GM12801 (cell line): ENCODE measurements around the gene IYD.

Experiments used
- TF ChIP-seq, protein P1 (sequence below): IDR thresholded peaks from one replicate; pipeline ENCODE4 v1.5.1; 2011; ENCODE audit warnings: control low read depth; ENCODE audit not compliant: insufficient read length; ENCODE audit errors: extremely low read depth

The IYD gene

DNA sequence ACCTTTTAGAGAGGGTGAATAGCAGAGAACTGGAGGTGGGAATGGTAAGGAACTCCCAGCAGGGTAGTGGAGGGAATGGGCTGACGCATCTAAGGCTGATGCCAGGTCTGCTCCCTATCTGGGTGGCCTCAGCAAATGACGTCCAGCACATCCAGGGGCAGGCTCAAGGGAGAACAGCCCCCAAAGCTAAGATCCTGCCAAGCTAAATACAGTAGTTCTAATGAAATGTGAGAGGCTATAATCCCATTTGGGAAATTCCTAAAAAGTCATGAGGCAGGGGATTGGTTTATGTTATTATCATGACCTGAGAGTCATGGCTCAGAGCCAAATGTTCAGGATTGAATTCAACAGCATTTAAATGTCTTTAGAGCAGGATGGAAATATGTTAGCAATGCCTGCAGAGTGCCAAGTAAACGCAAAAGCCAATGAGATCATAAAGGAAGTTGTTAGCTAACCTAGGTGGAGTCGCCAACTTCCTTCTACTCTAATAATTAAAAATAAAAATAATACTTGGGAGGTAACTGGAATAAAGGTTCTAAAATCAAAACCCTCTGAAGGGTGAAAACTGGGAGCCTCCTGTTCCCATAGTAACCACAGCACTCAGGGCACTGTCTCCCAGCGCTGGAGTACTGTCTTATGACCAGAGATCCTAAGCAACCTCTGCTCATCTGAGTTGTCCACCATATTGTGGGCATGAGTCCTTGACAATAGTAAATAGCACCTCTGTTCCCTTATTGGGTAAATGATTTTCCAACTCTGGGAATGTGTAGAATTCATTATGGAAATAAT lies 34.8 kb downstream of the IYD start:
- TF ChIP-seq, protein P1, sequence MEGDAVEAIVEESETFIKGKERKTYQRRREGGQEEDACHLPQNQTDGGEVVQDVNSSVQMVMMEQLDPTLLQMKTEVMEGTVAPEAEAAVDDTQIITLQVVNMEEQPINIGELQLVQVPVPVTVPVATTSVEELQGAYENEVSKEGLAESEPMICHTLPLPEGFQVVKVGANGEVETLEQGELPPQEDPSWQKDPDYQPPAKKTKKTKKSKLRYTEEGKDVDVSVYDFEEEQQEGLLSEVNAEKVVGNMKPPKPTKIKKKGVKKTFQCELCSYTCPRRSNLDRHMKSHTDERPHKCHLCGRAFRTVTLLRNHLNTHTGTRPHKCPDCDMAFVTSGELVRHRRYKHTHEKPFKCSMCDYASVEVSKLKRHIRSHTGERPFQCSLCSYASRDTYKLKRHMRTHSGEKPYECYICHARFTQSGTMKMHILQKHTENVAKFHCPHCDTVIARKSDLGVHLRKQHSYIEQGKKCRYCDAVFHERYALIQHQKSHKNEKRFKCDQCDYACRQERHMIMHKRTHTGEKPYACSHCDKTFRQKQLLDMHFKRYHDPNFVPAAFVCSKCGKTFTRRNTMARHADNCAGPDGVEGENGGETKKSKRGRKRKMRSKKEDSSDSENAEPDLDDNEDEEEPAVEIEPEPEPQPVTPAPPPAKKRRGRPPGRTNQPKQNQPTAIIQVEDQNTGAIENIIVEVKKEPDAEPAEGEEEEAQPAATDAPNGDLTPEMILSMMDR, result no peak

DNA sequence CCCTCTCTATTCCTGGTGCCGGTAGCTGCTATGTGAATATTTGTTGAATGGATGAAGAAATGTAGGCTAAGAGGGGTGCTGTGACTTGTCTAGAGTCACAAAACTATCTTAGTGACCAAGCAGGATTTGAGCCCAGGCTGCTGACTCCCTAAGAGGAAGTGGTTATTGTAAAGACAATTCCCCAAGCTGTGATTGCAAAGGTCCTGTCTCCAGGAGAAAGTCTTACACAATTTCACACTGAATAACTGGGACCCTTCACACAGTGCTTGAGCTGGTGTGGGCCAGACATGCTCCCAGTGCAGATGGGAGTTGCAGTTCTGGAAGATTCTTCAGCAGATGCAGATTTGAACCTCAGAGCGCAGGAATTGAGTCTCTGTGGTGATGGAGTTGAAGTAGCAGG lies 38.1 kb downstream of the IYD start:
- TF ChIP-seq, protein P1, result no peak

DNA sequence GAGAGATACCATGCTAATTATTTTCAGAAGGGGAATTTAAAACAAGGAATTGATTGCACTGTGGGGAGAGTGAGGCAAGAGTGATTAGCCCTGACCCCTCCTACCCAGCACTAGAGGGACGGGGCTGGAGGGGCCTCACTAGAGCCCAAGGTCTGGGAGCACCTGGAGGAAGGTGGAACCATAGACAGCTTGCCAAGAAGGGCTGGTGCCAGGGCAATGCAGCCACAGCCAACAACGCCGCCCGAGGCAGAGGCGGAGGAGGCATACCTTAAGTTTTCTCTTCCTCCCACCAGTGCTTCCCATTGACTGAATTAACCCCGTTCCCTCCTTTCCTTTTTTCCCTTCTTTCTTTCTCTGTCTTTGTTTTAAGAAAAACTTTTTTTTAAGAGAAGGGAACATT lies 40.0 kb downstream of the IYD start:
- TF ChIP-seq, protein P1, result no peak

DNA sequence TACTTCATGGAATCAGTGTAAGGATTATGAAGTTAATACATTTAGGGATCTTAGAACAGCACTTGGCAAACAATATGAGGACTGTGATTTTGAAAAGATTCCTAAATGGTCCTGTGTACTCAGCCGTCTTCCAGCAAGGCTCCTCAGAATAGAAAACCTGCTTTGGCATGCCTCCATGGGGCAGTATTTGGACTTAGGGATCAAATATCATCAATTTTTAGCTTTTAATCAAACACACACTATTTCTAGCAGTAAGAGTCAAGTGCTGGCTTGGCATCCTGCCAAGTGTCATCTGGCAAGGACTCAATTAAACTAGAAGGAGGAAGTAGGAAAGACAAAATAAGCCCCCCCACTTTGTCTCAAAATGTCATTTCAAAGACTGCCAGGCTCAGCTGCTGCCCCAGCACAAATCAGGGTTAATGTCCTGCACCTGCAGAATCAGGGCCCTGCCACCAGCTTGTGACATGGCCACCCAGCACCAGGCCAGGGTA lies 40.8 kb downstream of the IYD start:
- TF ChIP-seq, protein P1, result no peak

DNA sequence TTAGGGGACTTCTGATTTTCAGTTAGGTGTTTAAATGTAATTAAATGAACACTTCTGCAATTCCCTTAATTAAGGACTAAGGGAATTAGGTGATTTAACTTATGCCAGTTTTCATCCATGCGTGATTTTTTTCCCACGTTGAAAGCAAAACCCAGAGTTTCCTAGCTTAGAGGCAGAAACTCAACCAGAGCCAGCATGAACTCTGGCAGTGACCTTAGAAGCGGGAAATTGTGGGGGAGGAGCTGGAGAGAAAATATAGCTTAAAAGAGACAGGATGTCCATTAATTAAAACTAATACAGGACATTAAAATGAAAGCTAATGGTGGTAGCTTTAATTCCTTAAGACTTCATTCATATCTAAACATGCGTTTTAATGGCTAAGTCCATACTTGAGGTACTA lies 41.6 kb downstream of the IYD start:
- TF ChIP-seq, protein P1, result no peak

DNA sequence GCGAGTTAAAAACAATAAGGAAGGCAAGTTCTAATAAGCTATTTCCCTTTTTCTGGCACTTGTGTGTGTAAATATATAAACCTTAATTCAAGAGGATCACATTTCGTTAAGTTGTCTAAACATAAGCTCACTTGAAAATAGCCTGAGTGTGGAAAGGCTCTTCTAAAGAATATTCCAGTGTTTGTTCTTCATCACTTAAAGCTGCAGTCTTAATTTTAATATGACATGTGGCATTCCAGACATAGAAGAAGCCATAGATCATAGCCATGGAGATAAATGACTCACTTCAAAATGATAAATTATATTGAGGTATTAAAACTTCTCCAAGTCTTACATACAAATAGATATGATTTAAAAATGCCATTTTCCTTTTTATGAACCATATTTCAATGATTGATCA lies 42.1 kb downstream of the IYD start:
- TF ChIP-seq, protein P1, result no peak

DNA sequence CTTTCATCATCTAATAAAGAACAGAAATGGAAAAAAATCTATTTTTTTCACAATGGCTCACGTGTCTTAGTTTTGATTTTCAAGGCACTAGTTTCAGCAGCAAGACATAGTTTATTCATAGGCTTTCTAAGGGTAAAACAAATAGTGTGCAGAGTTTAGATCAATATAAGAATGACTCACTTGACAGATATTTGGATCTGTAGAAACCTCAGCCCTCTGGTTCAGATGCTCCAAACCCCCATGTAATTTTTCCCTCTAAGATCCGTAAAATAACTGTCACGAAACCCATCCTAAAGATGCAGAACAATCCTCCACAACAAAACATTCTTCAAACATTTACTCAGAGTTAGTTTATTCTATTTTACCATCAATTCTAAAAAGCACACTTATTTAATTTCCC lies 43.4 kb downstream of the IYD start:
- TF ChIP-seq, protein P1, result no peak
